ENCODE data around the gene OCEL1. TPM values are rescaled to one million over a fixed set of nuclear protein-coding genes. Genes with fewer than 3 reads are reported as not detected.

The OCEL1 gene
- total and polyA plus RNA-seq, 2 of the 13 experiments (the other 11 are each of a cell fraction or from before 2014, with no cell fraction given) = 10.6 to 17.2 TPM

GRCh38 chr19:17255150-17255621 lies 29.2 kb downstream of the OCEL1 start (continued):
- TF ChIP-seq USF2 (IDR thresholded peaks at IDR 0.05; ENCODE audit: low read depth, low read length) = no peak
- TF ChIP-seq USF2 (CRISPR knock-in tag; IDR thresholded peaks at IDR 0.05; ENCODE audit: borderline replicate concordance) = peak; percentile 73; the same call in 1 of the 2 replicates
- no peak for TF ChIP-seq SIX4 (CRISPR knock-in tag; IDR thresholded peaks at IDR 0.05)
- TF ChIP-seq GMEB2 (CRISPR knock-in tag; IDR thresholded peaks at IDR 0.05; ENCODE audit: low read depth) = no peak
- TF ChIP-seq ZNF451 (CRISPR knock-in tag; IDR thresholded peaks at IDR 0.05) = no peak
- TF ChIP-seq THAP9 (CRISPR knock-in tag; IDR thresholded peaks at IDR 0.05; ENCODE audit: borderline replicate concordance) = peak; percentile 74; the same call in 1 of the 2 replicates
- no peak for TF ChIP-seq JUNB (CRISPR knock-in tag; IDR thresholded peaks at IDR 0.05; ENCODE audit: borderline replicate concordance)
- no peak for TF ChIP-seq ZNF597 (CRISPR knock-in tag; IDR thresholded peaks at IDR 0.05)
- no peak for TF ChIP-seq MNT (IDR thresholded peaks at IDR 0.05)
- TF ChIP-seq ZXDC (CRISPR knock-in tag; IDR thresholded peaks at IDR 0.05) = no peak
- no peak; the same call in 1 of the 2 replicates for TF ChIP-seq ETV6 (CRISPR knock-in tag; conservative IDR thresholded peaks at IDR 0.05)
- TF ChIP-seq ZNF280B (CRISPR knock-in tag; IDR thresholded peaks at IDR 0.05; ENCODE audit: borderline replicate concordance) = peak; percentile 30; the same call in 1 of the 2 replicates

Data from HepG2 (cell line).